ENCODE measurements around the gene BRAF. TPM values are rescaled to one million over a fixed set of nuclear protein-coding genes. Genes with fewer than 3 reads are reported as not detected.
"Not testable (repeated sequence)": the region's sequence is repeated elsewhere in the genome, so short reads cannot be mapped to it uniquely, and the experiment has no call there.

The BRAF gene
- total RNA-seq, 1 experiment from 2014 or later: 6.0 TPM

DNA sequence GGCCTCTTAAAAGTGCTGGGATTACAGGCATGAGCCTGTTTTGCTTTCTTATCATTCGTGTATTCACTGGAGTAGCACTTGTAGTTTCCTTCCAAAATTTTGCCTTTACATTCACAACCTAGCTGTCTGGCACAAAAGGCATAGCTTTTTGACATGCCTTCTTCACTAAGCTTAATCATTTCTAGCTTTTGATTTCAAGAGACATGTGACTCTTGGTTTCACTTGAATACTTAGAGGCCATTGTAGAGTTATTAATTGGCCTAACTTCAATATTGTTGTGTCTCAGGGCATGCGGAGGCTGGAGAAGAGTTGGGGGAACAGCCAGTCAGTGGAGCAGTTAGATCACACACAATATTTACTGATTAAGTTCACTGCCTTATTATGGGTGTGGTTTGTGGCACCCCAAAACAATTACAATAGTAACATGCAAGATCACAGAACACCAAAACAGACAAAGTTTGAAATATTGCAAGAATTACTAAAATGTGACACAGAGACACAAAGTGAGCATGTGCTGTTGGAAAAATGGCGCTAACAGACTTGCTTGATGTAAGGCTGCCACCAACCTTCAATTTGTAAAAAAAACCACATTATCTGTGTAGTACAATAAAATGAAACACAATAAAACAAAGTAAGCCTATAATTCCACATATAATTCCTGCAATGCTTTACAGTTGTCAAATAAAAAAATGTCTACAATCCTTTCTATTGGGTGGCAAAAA, 43.1 kb downstream of the BRAF start:
- no peak for DNase-seq (ENCODE audit: low spot score)

DNA sequence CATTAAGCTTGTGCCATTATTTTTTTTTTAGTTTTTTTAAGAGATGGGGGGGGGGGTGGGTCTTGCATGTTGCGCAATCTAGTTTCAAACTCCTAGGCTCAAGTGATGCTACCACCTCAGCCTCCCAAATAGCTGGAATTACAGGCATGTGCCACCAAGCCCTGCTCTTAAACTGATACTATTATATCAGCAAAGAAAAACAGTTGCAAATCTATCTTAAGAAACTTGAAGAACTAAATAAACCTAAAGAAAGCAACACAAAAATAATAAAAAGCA, 47.5 kb downstream of the BRAF start:
- no peak for DNase-seq (ENCODE audit: low spot score)

DNA sequence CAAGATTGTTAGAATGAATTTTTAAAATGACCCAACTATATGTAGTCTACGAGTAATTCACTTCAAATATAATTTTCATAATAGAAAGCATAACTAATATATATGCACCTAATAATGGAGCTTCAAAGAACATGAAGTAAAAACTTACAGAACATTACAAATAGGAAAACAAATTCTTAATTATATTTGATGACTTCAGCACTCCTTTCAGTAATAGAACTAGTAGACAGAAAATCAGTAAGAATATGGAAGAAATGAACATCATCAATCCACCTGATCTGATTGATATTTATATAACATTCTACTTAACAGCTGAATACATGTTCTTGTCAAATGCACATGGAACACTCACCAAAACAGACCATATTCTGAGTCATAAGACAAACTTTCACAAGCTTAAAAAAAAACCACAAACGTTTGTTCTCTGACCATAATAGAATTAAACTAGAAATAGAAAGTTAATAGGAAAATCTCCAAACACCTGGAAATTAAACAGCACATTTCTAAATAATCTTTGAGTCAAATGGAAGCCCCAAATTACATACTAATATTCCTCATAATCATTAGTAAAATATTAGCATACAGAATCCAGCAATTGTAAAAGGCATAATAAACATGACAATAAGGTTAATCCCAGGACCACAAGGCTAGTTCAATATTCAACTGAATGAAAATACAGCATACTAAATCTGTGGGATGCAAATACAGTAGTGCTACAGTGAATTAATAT, 48.0 kb downstream of the BRAF start:
- peak; percentile 63 for DNase-seq (ENCODE audit: low spot score)

DNA sequence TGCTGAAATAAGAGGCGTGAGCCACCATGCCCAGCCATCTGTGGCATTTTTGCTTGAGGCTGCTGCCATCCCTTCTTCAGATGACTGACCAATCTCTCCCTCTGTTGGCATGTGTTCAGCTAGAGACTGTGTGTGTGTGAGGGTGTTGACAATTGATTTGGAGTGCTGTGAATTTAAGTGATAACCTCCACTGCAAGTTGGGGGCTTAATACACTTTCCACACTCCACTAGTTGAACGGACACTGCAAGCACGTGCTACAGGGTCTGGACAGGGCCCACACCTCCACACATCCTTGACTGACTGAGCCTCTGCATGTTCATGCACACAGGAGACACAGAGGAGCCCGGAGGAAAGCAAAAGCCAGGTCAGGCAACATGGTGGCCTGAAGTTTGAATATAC, 51.3 kb downstream of the BRAF start:
- no peak for DNase-seq (ENCODE audit: low spot score)

DNA sequence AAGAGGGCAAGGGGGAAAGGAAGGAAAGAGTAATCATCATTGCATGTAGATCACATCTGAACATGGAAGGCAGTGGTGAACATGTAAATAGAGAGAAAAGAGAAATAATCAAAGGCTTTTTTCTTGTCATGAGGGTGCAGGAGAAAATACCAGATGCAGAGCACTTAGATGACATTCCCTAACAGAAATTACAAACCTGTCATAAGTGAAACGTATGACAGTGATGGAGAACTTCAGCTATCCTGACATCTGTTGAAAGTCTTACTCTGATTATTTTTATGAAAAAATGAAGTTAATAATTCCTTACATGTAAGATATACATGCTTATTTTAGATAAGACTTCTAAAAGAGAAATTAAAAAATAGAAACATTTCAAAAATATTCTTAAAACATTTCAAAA, 54.7 kb downstream of the BRAF start:
- DNase-seq (ENCODE audit: low spot score): no peak

DNA sequence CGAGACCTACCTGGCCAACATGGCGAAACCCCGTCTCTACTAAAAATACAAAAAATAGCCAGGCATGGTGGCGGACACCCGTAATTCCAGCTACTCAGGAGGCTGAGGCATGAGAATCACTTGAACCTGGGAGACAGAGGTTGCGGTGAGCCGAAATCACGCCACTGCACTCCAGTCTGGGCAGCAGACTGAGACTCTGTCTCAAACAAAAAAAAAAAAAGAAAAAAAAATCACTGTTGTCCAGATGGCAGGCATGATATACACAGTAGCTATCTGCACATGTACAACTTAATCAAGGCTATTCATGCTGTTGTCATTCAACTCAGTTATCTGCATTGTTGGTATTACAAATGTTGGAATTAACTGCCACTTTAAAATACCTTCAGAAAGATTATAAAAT, 55.3 kb downstream of the BRAF start:
- DNase-seq (ENCODE audit: low spot score): no peak

DNA sequence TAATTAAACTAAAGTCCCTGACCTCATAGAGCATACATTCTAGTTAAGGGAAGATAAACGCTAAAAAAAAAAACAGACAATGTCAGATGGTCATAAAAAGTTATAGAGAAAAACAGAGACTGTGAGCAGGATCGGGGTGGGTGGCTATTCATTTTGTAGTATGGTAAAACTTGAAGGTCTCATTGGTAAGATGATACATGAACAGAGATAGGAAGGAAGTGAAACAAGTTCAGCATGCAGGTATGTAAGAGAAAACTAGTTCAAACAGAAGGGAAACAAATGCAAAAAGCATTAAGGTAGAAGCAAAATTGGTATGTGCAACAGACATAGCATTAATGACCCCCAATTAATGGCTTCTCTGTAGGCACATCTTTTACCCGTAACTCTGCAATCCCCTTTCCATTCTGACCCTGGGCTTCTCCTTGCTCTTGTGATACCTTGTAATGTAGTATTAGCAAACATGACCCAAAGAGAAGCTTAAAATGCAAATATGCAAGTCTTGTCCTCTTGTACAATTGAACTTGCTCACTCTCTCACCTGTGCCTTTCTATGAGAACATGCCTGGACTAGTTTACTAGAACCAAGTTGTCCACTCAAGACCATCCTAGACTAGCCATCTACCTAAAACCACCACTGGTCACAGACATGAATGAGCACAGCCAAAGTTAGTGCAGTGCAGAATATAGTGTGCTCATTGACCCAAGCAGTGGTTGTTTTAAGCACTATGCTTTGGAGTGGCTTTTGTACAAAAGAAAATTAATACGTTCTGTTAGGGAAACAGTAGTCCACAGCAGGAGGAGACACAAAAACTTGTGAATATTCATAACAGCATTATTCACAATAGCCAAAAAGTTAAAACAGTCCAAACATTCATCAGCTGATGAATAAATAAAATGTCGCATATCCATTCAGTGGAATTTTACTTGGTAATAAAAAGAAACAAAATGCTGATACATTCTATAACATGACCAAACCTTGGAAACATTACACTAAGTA, 57.0 kb downstream of the BRAF start:
- no peak for DNase-seq (ENCODE audit: low spot score)

DNA sequence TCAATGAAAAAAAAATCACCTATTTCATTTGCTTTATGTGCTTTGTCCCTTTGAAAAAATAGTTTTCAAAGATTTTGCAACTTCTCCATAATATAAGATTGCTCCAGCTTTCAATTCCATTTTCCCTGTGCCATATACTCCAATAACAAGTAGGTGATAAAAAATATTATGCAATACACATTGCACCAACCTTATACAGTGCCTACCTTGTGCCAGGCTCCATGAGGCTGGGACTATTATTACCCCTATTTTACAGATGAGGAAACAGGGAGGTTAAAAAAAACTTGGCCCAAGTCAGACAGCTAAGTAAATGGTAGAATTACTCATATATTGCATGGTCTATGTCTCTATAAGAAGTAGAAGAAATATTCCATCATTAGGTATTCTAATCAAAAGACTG, 57.8 kb downstream of the BRAF start:
- DNase-seq (ENCODE audit: low spot score): no peak

DNA sequence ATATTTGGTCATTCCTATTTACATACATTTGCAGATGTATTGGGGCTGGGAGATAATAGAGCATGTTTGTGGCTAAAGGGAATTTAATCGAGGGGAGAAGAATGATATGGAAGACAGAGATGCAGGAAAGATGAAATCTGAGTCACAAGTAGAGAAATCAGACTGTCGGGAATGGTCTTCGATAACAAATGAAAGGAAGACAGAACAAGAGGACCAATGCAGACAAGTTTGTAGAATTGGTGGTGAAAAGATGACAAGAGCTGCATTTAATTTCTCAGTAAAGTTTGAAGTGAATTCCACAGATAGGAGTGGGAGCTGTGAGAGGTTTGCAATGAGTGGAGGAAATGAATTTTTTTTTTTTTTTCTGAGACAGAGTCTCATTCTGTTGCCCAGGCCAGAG, 60.0 kb downstream of the BRAF start:
- DNase-seq (ENCODE audit: low spot score): no peak

DNA sequence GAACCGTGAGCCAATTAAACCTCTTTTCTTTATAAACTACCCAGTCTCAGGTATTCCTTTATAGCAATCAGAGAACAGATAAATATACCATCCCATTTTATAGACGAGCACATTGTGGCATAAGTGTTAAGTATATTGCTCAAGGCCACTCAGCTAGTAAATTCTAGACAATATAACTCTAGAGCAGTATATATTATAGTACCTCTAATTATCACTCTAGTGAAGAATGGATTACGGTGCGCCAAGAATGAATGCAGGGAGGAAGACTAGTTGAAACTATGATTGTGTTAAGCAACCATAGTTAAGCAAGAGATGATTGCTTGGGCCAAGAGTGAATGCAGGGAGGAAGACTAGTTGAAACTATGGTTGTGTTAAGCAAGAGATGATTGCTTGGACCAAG, 60.9 kb downstream of the BRAF start:
- no peak for DNase-seq (ENCODE audit: low spot score)

DNA sequence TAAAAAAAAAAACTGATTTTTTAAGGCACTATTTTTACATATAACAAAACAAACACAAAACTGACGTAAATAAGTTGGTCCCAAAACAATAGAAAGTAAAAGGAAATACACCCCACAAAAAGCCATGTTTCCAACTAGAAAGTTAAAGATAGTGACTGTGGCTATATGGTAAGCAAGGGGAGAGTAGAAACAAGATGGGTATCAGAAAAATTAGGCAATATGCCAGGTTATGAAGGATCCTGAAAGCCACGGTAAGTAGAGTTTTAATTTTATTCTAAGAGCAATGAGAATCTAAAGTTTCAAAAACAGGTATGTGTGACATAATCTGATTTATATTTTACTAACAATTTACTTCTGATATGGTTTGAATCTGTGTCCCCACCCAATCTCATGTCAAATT, 61.5 kb downstream of the BRAF start:
- DNase-seq (ENCODE audit: low spot score): no peak

DNA sequence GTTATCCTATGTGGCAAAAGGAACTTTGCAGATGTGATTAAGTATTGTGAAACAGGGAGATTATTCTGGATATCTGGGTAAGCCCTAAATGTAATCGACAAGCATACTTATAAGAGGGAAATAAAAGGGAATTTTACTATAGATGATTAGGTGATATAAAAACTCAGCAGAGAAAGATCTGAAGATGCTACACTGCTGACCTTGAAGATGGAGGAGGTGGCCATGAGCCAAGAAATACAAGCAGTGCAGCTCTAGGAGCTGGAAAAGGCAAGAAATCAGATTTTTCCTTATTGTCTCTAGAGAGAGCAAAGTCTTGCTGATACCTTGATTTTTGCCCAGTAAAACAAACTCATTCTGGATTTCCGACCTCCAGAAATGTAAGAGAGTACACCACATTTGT, 67.7 kb downstream of the BRAF start:
- DNase-seq (ENCODE audit: low spot score): no peak

DNA sequence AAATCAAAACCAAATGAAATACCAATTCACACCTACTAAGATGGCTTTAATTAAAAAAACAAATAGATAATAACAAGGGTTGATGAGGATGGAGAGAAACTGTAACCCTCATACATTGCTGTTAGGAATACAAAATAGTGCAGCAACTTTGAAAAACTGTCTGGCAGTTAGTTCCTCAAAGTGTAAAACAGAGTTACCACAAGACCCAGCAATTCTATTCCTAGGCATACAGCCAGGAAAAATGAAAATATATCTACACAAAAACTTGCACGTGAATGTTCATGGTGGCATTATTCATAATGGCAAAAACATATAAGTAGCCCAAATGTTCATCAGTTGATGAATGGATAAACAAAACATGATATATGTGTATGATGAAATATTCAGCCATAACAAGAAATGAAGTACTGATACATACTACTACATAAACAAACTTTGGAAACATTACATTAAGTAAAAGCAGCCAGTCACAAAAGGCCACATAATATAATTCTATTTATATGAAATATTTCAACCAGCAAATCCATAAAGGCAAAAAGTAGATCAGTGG, 83.5 kb downstream of the BRAF start:
- no peak for DNase-seq (ENCODE audit: low spot score)

DNA sequence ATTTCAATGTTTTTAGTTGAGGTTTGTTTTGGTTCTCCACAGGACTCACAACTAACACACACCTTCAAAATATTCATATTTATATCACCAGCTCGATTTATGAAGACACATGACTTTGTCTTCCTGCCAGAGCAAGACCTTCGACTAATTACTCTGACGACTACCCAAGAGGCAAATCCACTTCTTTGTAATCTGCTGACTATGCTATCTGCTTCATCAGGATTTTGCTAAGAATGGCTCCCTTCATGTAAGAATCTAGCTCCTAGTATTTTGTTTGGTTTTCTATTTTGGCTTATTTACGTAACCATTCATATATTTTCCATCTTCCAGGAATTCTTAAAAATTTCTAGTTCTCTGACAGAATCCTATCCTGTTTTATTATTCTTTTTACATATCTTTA, 93.0 kb downstream of the BRAF start:
- DNase-seq (ENCODE audit: low spot score): no peak

DNA sequence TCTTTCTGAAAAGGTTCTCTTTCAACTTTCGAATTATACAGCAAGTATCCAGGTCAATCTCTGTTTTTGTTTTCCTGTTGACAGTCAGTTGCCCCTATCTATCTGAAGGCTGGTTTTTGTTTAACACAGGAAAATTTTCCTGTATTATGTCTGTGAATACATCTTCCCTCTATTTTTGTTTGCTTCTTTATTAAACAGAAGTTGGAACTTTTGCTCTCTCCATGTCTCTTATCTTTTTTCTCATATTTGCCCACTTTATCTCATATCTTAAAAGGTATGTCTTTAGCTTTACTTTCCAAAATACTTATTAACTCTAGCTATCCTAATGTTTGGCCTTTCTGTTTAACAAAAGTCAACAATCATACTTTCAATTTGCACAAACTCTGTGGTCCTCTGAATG, 95.0 kb downstream of the BRAF start:
- no peak for DNase-seq (ENCODE audit: low spot score)

DNA sequence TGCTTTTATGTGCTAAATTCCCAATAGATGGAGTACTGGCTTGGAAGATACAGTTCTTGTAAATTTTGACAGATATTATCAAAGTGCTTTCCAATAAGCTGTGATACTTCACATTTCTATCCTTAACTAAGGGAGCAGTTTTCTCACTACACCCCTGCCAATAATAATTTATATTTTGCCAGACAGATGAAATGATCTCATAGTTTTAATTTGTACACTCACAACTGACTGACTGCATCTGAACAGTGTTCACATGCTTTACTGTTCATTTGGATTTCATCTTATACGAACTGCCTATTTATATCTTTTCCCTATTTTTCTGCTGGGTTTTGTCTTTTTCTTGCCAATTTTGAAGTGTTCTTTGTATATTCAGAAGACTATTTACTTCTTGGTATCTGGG, 96.0 kb downstream of the BRAF start:
- DNase-seq (ENCODE audit: low spot score): no peak

DNA sequence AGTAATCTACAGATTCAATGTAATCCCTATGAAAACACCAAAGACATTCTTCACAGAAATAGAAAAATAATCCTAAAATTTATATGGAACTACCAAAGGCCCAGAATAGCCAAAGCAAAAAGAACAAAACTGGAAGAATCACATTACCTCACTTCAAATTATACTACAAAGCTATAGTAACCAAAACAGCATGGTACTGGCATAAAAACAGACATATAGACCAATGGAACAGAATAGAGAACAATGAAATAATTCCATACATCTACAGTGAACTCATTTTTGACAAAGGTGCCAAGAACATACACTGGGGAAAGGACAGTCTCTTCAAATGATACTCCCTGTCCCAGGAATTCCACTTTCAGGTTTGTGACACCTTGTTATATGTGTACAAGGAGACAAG, 107.3 kb downstream of the BRAF start:
- not testable (repeated sequence) for DNase-seq (ENCODE audit: low spot score)

DNA sequence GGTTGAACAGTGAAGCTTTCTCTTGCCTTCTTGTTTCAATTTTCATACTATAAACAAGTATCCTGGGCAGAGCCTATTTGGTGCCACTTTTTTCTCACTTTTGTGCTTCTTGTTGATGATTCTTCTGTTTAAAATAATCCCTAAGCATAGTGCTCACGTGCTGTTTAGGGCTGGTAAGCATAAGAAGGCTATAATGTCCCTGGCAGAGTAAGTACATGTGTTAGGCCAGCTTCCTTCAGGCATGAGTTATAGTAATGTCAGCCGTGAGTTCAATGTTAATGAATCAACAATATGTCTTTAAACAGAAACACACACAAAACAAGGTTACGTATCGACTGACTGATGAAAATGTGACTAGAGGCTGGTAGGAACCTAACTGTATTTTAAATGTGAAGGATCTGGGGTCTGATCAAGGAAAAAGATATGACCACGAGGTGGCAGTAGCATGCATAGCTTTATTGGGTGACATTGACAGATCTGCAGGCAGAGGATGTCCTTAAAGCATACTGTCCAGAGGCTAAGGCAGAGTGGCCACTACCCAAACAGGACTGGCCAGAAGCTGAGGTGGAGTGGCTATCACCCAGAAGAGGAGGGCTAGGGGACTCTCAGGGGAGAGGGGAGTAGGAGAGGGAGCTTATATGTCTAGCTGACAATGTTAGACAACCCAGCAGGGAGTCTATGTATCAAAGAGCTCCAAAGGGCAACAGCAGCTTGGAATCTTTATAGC, 113.7 kb downstream of the BRAF start:
- DNase-seq (ENCODE audit: low spot score): peak; percentile 59

DNA sequence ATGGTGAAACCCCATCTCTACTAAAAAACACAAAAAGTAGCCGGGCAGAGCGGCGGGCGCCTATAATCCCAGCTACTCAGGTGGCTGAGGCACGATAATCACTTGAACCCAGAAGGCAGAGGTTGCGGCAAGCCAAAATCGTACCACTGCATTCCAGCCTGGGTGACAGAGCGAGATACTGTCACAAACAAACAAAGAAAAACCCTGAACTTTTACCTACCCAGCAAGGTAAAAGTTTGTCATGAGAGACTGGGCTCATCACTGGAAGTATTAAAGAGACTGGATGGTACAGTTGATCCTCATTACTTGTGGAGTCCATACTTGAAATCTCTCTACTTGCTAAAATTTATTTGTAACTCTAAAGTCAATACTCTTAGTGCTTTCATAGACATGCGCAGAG, 114.3 kb downstream of the BRAF start:
- no peak for DNase-seq (ENCODE audit: low spot score)

DNA sequence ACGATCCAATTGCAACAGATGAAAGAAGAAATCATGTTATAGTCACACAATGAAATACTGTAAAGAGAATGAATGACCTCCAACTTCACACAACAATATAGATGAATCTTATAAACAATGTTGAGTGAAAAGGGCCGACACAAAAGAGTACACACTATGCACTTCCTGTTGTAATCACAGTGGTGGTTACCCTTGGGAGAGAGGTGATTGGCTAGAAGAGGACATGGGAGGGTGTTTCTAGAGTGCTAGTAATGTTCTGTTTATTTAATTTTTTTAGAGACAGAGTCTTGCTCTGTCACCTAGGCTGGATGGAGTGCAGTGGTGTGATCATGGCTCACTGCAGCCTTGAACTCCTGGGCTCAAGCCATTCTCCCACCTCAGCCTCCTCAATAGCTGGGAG, 145.8 kb downstream of the BRAF start:
- peak; percentile 9 for DNase-seq (ENCODE audit: low spot score)

DNA sequence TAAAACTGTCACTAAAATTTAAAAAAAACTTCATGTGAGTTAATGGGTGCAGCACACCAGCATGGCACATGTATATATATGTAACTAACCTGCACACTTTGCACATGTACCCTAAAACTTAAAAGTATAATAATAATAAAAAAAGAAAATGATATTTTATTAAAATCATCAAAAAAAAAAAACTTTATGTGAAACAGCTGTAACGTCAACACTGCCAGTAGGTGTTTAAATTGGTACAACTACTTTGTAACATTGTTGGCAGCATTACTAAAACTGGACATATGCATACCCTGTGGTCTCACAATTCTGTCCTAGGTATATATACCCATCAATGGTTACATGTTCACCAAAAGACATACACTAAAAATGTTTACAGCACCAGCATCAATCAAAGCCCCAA, 146.2 kb downstream of the BRAF start:
- DNase-seq (ENCODE audit: low spot score): no peak

DNA sequence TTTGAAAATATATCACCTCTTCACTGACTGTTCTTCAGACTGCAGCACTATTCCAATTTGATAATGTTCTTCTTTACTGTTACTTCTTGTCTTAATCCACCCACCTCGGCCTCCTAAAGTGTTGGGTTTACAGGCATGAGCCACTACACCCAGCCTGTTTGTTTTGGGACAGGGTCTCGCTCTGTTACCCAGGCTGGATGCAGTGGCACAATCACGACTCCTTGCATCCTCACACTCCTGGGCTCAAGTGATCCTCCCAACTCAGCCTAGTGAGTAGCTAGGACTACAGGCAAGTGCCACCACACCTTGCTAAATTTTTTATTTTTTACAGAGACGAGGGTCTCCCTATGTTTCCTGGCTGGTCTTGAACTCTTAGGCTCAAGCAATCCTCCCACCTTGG, 150.4 kb downstream of the BRAF start:
- DNase-seq (ENCODE audit: low spot score): no peak

All from H4 (cell line).